ENCODE results near the gene HAS3. TPM values are rescaled to one million over a fixed set of nuclear protein-coding genes. Genes with fewer than 3 reads are reported as not detected.
A peak's percentile ranks its signal among the peaks of the same experiment; 100 is the strongest.
"Not testable (repeated sequence)": the region's sequence is repeated elsewhere in the genome, so short reads cannot be mapped to it uniquely, and the experiment has no call there.

HAS3 gene
- total RNA-seq, 4 donors from 2014 or later: 0.23 to 10.0 (median 1.6) TPM; not detected in 1

DNA sequence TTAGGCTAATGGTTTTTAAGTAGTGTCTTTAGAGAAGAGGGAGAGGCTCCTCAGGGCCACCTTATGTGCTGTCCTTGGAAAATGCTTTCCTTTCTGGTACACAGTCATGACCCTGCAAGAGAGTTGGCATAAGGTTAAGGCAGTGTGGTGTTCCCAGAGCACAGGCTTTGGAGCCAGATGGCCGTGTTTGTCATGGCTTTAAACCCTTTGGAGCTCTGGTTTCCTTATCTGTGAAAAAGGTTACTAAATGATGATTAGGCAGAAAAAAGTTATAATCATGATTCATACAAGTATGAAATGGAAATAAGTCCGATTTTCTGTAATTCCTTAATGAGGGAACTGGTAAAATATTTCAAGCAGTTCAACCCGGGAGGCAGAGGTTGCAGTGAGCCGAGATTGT lies 40.2 kb downstream of the HAS3 start:
- Histone ChIP-seq H3K27ac (peak overlapping the region; percentile 32 to 77 (median 55)), H3K36me3 (peaks cover 5 to 63% of the 10 kb centered on the region in 2 donors), H3K4me3 (no peak overlapping the region), H3K27me3 (no peaks in the 10 kb centered on the region), H3K9me3 (no peaks in the 10 kb centered on the region), H3K4me1 (peaks cover 0 to 9% of the 10 kb centered on the region in 2 donors)
- peak; percentile 83 to 97 for ATAC-seq
- intact Hi-C loops (cut with DNase I; ENCODE audit: low total_unique reads): no loop called here
- TF ChIP-seq POLR2A (IDR thresholded peaks at IDR 0.05) (no peak), CTCF (IDR thresholded peaks at IDR 0.05 in 4 of 5, conservative IDR thresholded peaks at IDR 0.05 in 1 of 5) (no peak)
- in situ Hi-C loops (cut with MboI; ENCODE audit: low sequenced_read_pairs in 4 of 4): no loop called here
- peak in 1 of 2 donors; percentile 53 for DNase-seq

DNA sequence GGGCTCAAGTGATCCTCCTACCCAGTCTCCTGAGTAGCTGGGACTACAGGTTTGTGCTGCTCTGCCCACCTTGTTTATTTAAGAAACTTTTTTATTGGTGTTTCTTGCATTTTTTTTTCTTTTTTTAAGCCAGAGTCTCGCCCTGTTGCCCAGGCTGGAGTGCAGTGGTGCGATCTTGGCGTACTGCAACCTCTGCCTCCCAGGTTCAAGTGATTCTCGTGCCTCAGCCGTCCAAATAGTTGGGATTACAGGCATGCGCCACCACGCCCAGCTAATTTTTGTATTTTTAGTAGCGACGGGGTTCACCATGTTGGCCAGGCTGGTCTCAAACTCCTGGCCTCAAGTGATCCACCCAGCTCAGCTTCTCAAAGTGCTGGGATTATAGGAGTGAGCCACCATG lies 44.2 kb downstream of the HAS3 start:
- H3K9me3 ChIP-seq, H3K4me1 ChIP-seq, DNase-seq, ATAC-seq, H3K27ac ChIP-seq, H3K27me3 ChIP-seq, H3K4me3 ChIP-seq: not testable (repeated sequence)
- H3K36me3 ChIP-seq: peaks cover 0 to 69% of the 10 kb centered on the region in 2 donors
- intact Hi-C loops (cut with DNase I; ENCODE audit: low total_unique reads): loop anchor here (1.0 kb wide), 1 partner anchor 138 kb away; no protein-coding TSS in a partner anchor
- in situ Hi-C loops (cut with MboI; ENCODE audit: low sequenced_read_pairs in 4 of 4): loop anchor here (5.0 to 25.0 kb wide), 3 partner anchors 135 to 138 kb away; no protein-coding TSS in a partner anchor

- peak in 1 of 2 donors; percentile 25 for DNase-seq
- no peak overlapping the region for H3K27ac ChIP-seq
- intact Hi-C loops (cut with DNase I; ENCODE audit: low total_unique reads) (loop anchor here (1.0 kb wide), 1 partner anchor 137 kb away; no protein-coding TSS in a partner anchor), in situ Hi-C loops (cut with MboI; ENCODE audit: low sequenced_read_pairs in 4 of 4) (loop anchor here (5.0 to 25.0 kb wide), 3 partner anchors 134 to 137 kb away; no protein-coding TSS in a partner anchor)
- no peaks in the 10 kb centered on the region for H3K9me3 ChIP-seq
- H3K4me1 ChIP-seq: peaks cover 0 to 6% of the 10 kb centered on the region in 2 donors
- H3K27me3 ChIP-seq: no peaks in the 10 kb centered on the region
- peaks cover 0 to 68% of the 10 kb centered on the region in 2 donors for H3K36me3 ChIP-seq
- no peak overlapping the region for H3K4me3 ChIP-seq
- TF ChIP-seq CTCF (IDR thresholded peaks at IDR 0.05 in 4 of 5, conservative IDR thresholded peaks at IDR 0.05 in 1 of 5) (peak; percentile 57 to 80 (median 69)), POLR2A (IDR thresholded peaks at IDR 0.05) (no peak)
- peak; percentile 59 to 61 for ATAC-seq
Measured at GRCh38 chr16:69150146-69150865, 44.9 kb downstream of the HAS3 start.

DNA sequence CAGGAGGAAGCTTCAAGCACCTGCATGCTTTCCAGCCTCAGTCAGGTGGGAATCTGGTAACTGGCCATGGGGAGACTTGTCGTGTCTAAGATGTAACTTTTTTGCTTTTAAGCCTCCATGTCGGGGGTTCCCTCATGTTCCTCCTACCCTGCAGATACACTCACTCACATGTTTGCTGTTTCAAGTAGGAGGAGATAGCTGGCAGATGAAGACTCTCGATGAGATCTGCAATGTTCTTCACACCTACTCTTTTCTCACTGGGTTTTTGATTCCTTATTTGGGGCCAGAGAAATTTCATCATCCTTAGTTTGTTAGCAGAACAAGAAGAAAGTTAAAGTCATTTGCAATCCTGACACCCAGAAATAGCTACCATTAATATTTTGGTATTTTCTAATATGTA lies 51.7 kb downstream of the HAS3 start:
- ATAC-seq (no peak), DNase-seq (no peak)
- TF ChIP-seq POLR2A (IDR thresholded peaks at IDR 0.05) (no peak), CTCF (IDR thresholded peaks at IDR 0.05 in 4 of 5, conservative IDR thresholded peaks at IDR 0.05 in 1 of 5) (no peak)
- no peaks in the 10 kb centered on the region for H3K27me3 ChIP-seq
- intact Hi-C loops (cut with DNase I; ENCODE audit: low total_unique reads): no loop called here
- no peak overlapping the region for H3K4me3 ChIP-seq
- H3K27ac ChIP-seq: no peak overlapping the region
- in situ Hi-C loops (cut with MboI; ENCODE audit: low sequenced_read_pairs in 4 of 4): loop anchor here in 2 of 4 donors (10.0 to 25.0 kb wide), 2 partner anchors 128 to 130 kb away; no protein-coding TSS in a partner anchor
- peaks cover 0 to 94% of the 10 kb centered on the region in 2 donors for H3K36me3 ChIP-seq
- no peaks in the 10 kb centered on the region for H3K9me3 ChIP-seq
- no peaks in the 10 kb centered on the region for H3K4me1 ChIP-seq

GRCh38 chr16:69160192-69160591 lies 54.7 kb downstream of the HAS3 start:
- Histone ChIP-seq H3K9me3 (no peaks in the 10 kb centered on the region), H3K4me1 (no peaks in the 10 kb centered on the region), H3K4me3 (no peak overlapping the region), H3K27ac (no peak overlapping the region), H3K27me3 (no peaks in the 10 kb centered on the region), H3K36me3 (peaks cover 0 to 88% of the 10 kb centered on the region in 2 donors)
- ATAC-seq (no peak), DNase-seq (no peak)
- intact Hi-C loops (cut with DNase I; ENCODE audit: low total_unique reads): no loop called here
- in situ Hi-C loops (cut with MboI; ENCODE audit: low sequenced_read_pairs in 4 of 4): loop anchor here in 1 of 4 donors (25.0 kb wide), 1 partner anchor 127 kb away; no protein-coding TSS in a partner anchor
- no peak for TF ChIP-seq CTCF (IDR thresholded peaks at IDR 0.05 in 4 of 5, conservative IDR thresholded peaks at IDR 0.05 in 1 of 5)
- no peak for TF ChIP-seq POLR2A (IDR thresholded peaks at IDR 0.05)

Data from gastrocnemius medialis (tissue), 4 donors.